GM18873 (cell line): ENCODE data around the gene SBF2.
"Not testable (repeated sequence)": the region's sequence is repeated elsewhere in the genome, so short reads cannot be mapped to it uniquely, and the experiment has no call there.

Experiments
- ATAC-seq: cut with Tn5 transposase; IDR thresholded peaks from one replicate; pipeline ENCODE4 v1.9.1; 2021; ENCODE audit warnings: mild to moderate bottlenecking, moderate library complexity, moderate number of reproducible peaks; ENCODE audit not compliant: unreplicated experiment, low FRiP score

SBF2 gene

GRCh38 chr11:10129184-10129583 is 164.8 kb downstream of the SBF2 start:
- ATAC-seq = not testable (repeated sequence)

DNA sequence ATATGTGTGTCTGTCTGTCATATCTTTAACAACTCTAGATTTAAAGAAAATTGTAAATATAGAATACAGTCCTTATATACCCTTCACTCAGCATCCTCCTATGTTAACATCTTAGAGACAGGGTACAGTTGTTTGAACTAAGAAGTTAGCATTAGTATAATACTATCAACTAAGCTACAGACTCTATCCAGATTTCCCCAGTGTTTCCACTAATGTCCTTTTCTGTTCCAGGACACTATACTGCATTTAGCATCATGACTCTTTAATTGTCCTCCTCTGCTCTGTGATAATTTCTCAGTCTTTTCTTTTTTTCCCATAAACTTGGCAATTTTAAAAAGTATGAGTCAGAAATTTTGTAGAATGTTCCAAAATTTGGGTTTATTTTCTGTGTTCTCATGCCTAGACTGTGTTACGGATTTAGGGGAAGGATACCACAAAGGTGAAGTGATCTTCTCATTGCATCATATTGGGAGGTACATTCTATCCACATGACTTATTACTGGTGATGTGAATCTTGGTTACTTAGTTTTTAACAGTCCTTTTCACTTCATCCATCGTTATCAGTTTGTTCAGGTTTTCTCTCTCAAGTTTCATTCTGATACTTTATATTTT is 168.4 kb downstream of the SBF2 start:
- no peak for ATAC-seq

DNA sequence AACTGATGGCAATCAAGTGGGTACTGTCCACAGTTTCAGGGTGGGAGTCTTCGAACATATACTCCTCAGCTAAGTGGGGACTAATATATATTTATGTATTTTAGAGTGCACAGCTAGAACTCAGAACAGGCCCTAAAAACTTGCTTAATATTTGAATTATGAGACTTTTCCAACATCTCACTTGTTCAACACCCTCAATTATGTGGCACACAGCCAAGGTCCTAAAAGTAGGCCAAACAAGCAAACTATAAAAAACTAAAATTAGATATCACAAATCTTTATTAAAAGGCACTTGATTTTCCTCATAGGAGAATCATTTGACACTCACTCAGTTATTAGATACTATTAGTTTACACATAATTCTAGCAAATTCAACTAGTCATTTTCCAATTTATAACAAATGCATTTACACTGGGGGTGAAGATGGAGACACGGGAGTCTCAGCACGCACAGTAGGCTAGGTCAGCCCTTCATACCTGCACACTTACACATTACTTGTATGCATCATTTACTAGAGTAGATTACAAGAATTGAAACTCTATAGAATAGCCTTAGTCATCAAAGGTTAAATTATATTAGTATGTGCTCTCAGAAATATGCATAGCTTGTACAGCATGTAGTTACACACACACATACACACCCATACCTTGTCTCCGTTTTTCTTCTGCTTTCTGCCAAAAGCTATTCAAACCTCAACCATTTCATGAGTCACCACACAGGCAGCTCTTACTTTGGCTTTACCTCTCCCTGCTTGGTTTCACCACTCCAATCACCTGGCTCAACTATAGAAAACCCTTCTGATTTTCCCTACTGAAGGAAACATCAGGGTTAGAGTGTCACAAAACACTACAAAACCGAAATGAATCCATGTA is 171.5 kb downstream of the SBF2 start:
- no peak for ATAC-seq

DNA sequence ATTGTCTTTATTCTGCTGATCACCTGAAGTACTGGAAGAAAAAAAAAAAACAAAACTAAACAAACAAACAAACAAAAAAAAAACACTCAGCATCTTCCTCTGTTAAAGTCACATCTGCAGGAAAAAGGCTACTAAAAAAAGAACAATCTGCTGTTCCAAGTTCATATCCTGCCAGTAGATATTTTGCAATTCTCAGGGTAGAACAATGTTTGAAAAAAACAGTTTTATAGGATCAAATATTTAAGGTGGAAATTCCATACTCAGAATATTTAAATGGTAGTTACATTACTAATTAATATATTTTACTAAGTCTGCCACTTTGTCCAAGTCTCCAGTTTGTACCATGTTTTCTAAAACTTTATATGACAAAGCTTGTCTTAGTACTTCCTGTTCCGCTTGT is 175.2 kb downstream of the SBF2 start:
- ATAC-seq = no peak

- no peak for ATAC-seq
Observed at GRCh38 chr11:10117709-10118351, 176.2 kb downstream of the SBF2 start.

- ATAC-seq = no peak
Observed at GRCh38 chr11:10116588-10116987, 177.4 kb downstream of the SBF2 start.

- no peak for ATAC-seq
Observed at GRCh38 chr11:10114593-10115404, 179.2 kb downstream of the SBF2 start.

GRCh38 chr11:10113852-10114251 is 180.2 kb downstream of the SBF2 start:
- ATAC-seq = no peak

- ATAC-seq = no peak
Observed at GRCh38 chr11:10109806-10110205, 184.2 kb downstream of the SBF2 start.

- no peak for ATAC-seq
Observed at GRCh38 chr11:10108915-10109680, 184.9 kb downstream of the SBF2 start.

GRCh38 chr11:10107497-10107896 is 186.5 kb downstream of the SBF2 start:
- no peak for ATAC-seq

DNA sequence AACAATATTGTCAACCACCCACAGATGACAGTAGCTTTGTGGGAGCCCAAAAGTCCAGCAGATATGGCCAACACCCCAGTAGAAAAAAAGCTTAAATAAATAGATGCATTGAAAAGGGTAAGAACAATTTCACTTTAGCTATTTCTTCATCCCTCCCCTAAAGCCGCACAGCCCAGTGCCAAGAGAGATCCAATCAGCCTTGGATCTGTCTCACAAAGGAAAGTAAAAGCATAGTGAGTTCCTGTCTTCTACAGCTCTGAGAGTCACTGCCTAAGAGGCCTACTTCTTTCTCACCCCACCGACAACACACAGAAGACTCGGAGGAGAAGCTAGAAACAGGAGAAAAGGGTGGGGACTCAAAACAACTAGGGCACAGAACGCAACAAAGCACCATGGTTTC is 196.4 kb downstream of the SBF2 start:
- ATAC-seq = no peak

DNA sequence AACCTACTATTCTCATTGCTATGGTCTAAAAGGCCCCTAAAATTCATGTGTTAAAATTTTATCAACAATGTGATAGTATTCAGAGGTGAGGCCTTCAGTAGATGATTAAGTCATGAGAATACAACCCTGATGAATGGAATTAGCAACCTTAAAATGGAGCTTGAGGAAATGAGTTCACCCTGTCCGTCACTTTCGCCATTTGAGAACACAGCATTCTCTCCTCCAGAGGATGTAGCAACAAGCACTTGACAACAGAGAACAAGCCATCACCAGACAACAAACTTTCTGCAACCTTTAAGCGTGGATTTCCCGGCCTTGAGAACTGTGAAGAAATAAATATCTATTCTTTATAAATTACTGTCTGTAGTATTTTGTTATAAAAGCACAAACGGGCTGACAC is 197.0 kb downstream of the SBF2 start:
- ATAC-seq = no peak

DNA sequence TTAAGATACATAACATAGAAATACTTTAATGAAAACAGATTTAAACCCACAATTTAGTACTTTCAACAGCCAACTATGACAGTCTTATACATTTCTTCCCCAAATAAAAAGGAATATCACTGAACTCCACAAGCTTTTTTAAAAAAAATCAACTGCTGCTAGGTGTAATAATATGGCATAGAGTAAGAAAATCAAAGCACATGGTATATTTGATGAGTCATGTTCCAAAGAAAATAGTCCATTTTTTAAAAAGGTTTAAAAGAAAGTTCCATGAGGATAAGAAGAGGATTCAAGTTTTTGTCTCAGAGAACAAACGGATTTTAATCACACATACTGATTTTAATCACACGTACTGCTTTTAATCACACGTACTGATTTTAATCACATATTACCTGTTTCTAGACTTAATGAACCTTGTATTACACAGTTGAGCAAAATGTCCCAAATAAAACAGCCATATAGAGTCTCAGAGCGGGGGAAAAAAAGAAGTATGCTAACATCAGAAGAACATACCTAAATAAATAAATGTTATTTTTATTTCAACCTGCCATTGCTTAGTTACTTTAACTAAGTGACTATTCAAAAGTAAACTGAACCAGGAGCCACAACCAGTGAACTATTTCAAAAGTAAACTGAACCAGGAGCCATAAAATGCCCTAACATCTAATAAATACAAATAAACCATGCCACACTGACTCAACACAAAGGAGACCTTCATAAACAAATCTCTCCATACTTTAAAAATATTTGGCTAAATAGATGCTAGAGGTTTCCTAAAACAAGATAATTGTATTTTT is 198.4 kb downstream of the SBF2 start:
- ATAC-seq = no peak

DNA sequence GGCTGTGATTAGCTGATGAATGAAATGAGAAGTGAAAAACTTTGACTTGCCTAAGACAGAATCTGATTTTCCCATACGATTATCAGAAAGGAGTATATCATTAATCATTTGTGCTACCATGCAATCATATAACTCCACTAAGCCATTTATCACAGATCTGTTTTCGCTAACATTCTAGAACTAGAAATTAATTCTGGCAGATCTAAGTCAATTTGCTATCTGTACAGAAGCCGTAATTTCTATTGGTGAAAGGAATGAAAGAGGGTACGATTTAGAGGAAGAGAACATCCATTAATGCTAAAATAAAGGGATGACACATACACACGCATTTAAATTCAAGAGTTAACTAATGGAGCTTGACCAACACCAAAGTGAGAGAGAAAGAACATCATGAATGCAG is 201.6 kb downstream of the SBF2 start:
- ATAC-seq = no peak

GRCh38 chr11:10091314-10092045 is 202.5 kb downstream of the SBF2 start:
- ATAC-seq = no peak

- not testable (repeated sequence) for ATAC-seq
Observed at GRCh38 chr11:10087923-10088225, 206.1 kb downstream of the SBF2 start.

DNA sequence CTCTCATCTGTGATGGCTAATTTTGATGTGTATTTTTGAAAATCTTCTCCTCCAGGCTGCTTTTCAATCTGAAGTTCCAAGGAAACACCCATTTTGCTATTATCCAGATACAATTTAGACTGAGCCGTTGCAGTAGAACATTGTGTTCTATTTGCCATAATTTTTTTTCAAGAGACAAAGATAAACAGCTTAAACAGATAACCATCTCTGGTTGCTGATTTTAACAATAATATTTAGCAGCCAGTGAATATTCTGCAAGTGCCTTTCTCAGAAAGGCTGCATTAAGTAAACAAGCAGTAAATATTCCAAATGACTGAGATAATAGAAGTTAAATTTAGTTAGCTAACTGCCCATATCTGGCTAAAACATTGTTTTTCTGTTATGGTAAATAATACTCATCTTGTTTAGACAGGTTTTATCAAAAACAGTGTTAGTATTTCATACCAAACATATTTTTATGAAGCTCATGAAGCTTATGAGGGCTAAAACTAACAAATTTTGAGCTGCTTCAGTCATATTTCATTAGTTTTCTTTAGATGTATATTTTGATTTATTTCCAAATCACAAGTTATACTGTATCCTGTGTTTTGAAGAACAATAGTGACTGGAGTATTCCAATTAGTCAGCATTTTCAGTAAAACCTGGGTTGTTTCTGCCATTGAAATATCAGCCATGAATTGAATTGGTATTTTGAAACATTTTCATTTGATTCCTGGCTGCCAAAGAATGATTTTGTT is 206.7 kb downstream of the SBF2 start:
- ATAC-seq = no peak
